Ovary (tissue), 3 donors: ENCODE results near the gene PCSK5.

Experiments used
- EP300 ChIP-seq: sonication (generic); formaldehyde crosslinking; IDR thresholded peaks from one replicate; pipeline ENCODE4 v1.6.1; 2017; ENCODE audit warnings: antibody characterized with exemption
- POLR2A ChIP-seq: fragments of 450-650 bp; IDR thresholded peaks from one replicate; pipeline ENCODE4 v1.6.1; 2017; ENCODE audit warnings: antibody characterized with exemption, mild to moderate bottlenecking, moderate library complexity
- TF ChIP-seq, protein P1 (sequence below), 3 donors: fragments of 450-650 bp in 2 of 3; fragments of 200-600 bp in 1 of 3; IDR thresholded peaks; one replicate each; pipeline versions ENCODE4 v1.5.1 to v1.8.0; 2016 to 2022; ENCODE audit warnings: antibody characterized with exemption in 3 of 3, mild to moderate bottlenecking in 1 of 3
- donor health status: DM: no; HTN: no; CAD: no.

GRCh38 chr9:76246680-76247079, 356.2 kb downstream of the PCSK5 start:
- TF ChIP-seq EP300 (no peak), POLR2A (no peak)
- TF ChIP-seq, protein P1, sequence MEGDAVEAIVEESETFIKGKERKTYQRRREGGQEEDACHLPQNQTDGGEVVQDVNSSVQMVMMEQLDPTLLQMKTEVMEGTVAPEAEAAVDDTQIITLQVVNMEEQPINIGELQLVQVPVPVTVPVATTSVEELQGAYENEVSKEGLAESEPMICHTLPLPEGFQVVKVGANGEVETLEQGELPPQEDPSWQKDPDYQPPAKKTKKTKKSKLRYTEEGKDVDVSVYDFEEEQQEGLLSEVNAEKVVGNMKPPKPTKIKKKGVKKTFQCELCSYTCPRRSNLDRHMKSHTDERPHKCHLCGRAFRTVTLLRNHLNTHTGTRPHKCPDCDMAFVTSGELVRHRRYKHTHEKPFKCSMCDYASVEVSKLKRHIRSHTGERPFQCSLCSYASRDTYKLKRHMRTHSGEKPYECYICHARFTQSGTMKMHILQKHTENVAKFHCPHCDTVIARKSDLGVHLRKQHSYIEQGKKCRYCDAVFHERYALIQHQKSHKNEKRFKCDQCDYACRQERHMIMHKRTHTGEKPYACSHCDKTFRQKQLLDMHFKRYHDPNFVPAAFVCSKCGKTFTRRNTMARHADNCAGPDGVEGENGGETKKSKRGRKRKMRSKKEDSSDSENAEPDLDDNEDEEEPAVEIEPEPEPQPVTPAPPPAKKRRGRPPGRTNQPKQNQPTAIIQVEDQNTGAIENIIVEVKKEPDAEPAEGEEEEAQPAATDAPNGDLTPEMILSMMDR (IDR thresholded peaks at IDR 0.05), result no peak
